ENCODE data around the gene PAH. TPM values are rescaled to one million over a fixed set of nuclear protein-coding genes. Genes with fewer than 3 reads are reported as not detected.

Gene PAH
- total and polyA plus RNA-seq, 10 of the 15 experiments (the other 5 are each of a cell fraction or from before 2014, with no cell fraction given), result 0.20 to 4.8 (median 0.55) TPM; not detected in 1

GRCh38 chr12:102957339-102958050 is 40.5 kb upstream of the PAH start, which contains the start of gene ASCL1 (continued):
- TF ChIP-seq E2F8 (IDR thresholded peaks at IDR 0.05; ENCODE audit: low read depth, partially characterized antibody) (no peak), CREM (IDR thresholded peaks at IDR 0.05; ENCODE audit: low read depth) (no peak), SMAD1 (IDR thresholded peaks at IDR 0.05; ENCODE audit: low read depth, partially characterized antibody) (peak; percentile 91), ZNF687 (IDR thresholded peaks at IDR 0.05) (peak; percentile 23; the same call in 1 of the 2 replicates), RAD21 (IDR thresholded peaks at IDR 0.05; ENCODE audit: insufficient read depth, low read depth, low read length) (peak; percentile 11; the same call in 1 of the 2 replicates), GABPA (IDR thresholded peaks at IDR 0.05; ENCODE audit: low read depth) (no peak), SIN3A (IDR thresholded peaks at IDR 0.05; ENCODE audit: low read depth, low read length) (0 out of 2 replicates have a peak, but pooled peaks have one; percentile 23), KDM1A (IDR thresholded peaks at IDR 0.05; ENCODE audit: borderline replicate concordance) (no peak), ELK1 (IDR thresholded peaks at IDR 0.05; ENCODE audit: low read depth, low read length) (no peak), NBN (IDR thresholded peaks at IDR 0.05) (peak; percentile 70), ZNF274 (IDR thresholded peaks at IDR 0.05; ENCODE audit: insufficient read depth, insufficient read length) (no peak), SREBF1 (IDR thresholded peaks at IDR 0.05; ENCODE audit: low read length) (no peak), CREB1 (IDR thresholded peaks at IDR 0.05; ENCODE audit: low read depth) (no peak), SPI1 (IDR thresholded peaks at IDR 0.05; ENCODE audit: borderline replicate concordance, insufficient read depth, low read depth, low read length) (peak; percentile 41; the same call in 1 of the 2 replicates), TCF7 (IDR thresholded peaks at IDR 0.05; ENCODE audit: borderline replicate concordance) (no peak), POLR2AphosphoS2 (IDR thresholded peaks at IDR 0.05; ENCODE audit: low read depth, low read length) (no peak), CBX3 (IDR thresholded peaks at IDR 0.05; ENCODE audit: borderline replicate concordance, low read depth) (no peak), JUNB (IDR thresholded peaks at IDR 0.05) (no peak), POLR2AphosphoS5 (IDR thresholded peaks at IDR 0.05; ENCODE audit: low read length) (peak; percentile 58; the same call in 1 of the 2 replicates), RAD51 (IDR thresholded peaks at IDR 0.05) (no peak)
- TF ChIP-seq, protein P1, sequence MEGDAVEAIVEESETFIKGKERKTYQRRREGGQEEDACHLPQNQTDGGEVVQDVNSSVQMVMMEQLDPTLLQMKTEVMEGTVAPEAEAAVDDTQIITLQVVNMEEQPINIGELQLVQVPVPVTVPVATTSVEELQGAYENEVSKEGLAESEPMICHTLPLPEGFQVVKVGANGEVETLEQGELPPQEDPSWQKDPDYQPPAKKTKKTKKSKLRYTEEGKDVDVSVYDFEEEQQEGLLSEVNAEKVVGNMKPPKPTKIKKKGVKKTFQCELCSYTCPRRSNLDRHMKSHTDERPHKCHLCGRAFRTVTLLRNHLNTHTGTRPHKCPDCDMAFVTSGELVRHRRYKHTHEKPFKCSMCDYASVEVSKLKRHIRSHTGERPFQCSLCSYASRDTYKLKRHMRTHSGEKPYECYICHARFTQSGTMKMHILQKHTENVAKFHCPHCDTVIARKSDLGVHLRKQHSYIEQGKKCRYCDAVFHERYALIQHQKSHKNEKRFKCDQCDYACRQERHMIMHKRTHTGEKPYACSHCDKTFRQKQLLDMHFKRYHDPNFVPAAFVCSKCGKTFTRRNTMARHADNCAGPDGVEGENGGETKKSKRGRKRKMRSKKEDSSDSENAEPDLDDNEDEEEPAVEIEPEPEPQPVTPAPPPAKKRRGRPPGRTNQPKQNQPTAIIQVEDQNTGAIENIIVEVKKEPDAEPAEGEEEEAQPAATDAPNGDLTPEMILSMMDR (IDR thresholded peaks at IDR 0.05 in 2 of 3, conservative IDR thresholded peaks at IDR 0.05 in 1 of 3; ENCODE audit: control insufficient read depth in 2 of 3, extremely low read depth in 1 of 3, insufficient read depth in 1 of 3, low read depth in 3 of 3, low read length in 3 of 3), result 0 out of 6 replicates have a peak, but pooled peaks of 1 of the 3 experiments have one; percentile 2

Data from GM12878 (cell line).